ENCODE results near the gene ADIPOR2.

GRCh38 chr12:1819571-1819970, 128.7 kb downstream of the ADIPOR2 start:
- TF ChIP-seq, protein P1, sequence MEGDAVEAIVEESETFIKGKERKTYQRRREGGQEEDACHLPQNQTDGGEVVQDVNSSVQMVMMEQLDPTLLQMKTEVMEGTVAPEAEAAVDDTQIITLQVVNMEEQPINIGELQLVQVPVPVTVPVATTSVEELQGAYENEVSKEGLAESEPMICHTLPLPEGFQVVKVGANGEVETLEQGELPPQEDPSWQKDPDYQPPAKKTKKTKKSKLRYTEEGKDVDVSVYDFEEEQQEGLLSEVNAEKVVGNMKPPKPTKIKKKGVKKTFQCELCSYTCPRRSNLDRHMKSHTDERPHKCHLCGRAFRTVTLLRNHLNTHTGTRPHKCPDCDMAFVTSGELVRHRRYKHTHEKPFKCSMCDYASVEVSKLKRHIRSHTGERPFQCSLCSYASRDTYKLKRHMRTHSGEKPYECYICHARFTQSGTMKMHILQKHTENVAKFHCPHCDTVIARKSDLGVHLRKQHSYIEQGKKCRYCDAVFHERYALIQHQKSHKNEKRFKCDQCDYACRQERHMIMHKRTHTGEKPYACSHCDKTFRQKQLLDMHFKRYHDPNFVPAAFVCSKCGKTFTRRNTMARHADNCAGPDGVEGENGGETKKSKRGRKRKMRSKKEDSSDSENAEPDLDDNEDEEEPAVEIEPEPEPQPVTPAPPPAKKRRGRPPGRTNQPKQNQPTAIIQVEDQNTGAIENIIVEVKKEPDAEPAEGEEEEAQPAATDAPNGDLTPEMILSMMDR (IDR thresholded peaks at IDR 0.05) = no peak
- no peak for TF ChIP-seq POLR2A (IDR thresholded peaks at IDR 0.05)

Data from testis (tissue), 2 donors.